ENCODE data around the gene NCKAP5.

The NCKAP5 gene

DNA sequence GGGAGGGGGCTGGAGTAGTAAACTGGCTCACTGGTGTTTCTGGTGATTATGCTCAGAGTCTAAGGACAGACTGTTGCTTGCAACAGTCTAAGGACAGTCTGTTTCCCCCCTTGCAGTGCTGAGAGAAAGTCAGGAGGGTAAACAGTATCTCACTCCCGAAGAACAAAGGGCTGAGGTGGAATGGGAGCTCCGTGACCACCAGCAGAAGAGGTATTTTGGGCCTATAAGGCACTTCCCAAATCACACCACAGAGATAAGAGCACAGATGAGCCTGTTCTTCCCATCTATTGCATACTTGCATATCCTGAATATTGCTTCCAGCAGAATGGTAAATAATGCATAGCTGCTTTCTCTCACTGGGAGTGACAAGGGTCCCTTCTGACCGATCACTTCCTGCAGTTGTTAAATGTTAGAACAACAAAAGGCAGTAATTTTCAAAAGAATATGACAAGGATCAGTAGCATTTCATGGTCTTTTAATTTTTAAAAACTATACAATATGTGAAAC is 737.9 kb downstream of the NCKAP5 start:
- Histone ChIP-seq H2AFZ (ENCODE audit: low read depth, low read length) (no peak overlapping the region), H3K9me3 (ENCODE audit: insufficient read depth, low read length, severe bottlenecking) (no peaks in the 10 kb centered on the region), H4K20me1 (ENCODE audit: insufficient read depth, low read length) (no peaks in the 10 kb centered on the region), H3K36me3 (ENCODE audit: insufficient read depth, low read length) (no peaks in the 10 kb centered on the region), H3K4me3 (ENCODE audit: low read depth in 1 of 2, low read length in 2 of 2) (no peak overlapping the region), H3K9ac (ENCODE audit: low read depth, low read length) (no peak overlapping the region), H3K27me3 (ENCODE audit: insufficient read depth, low read length, poor library complexity) (no peaks in the 10 kb centered on the region), H3K4me1 (ENCODE audit: insufficient read depth, low read length) (no peaks in the 10 kb centered on the region), H3K27ac (ENCODE audit: low read length) (no peak overlapping the region), H3K4me2 (ENCODE audit: insufficient read depth, low read length) (no peak overlapping the region), H3K79me2 (ENCODE audit: insufficient read depth, low read length) (no peaks in the 10 kb centered on the region)
- no peak for TF ChIP-seq EZH2 (IDR thresholded peaks at IDR 0.05; ENCODE audit: borderline replicate concordance, low read depth, low read length, severe bottlenecking)
- TF ChIP-seq, protein P1, sequence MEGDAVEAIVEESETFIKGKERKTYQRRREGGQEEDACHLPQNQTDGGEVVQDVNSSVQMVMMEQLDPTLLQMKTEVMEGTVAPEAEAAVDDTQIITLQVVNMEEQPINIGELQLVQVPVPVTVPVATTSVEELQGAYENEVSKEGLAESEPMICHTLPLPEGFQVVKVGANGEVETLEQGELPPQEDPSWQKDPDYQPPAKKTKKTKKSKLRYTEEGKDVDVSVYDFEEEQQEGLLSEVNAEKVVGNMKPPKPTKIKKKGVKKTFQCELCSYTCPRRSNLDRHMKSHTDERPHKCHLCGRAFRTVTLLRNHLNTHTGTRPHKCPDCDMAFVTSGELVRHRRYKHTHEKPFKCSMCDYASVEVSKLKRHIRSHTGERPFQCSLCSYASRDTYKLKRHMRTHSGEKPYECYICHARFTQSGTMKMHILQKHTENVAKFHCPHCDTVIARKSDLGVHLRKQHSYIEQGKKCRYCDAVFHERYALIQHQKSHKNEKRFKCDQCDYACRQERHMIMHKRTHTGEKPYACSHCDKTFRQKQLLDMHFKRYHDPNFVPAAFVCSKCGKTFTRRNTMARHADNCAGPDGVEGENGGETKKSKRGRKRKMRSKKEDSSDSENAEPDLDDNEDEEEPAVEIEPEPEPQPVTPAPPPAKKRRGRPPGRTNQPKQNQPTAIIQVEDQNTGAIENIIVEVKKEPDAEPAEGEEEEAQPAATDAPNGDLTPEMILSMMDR (IDR thresholded peaks at IDR 0.05; ENCODE audit: borderline replicate concordance, extremely low read depth, low read length, poor library complexity, severe bottlenecking): no peak
- DNase-seq (no peak), ATAC-seq (ENCODE audit: insufficient read depth, low read depth) (no peak)

DNA sequence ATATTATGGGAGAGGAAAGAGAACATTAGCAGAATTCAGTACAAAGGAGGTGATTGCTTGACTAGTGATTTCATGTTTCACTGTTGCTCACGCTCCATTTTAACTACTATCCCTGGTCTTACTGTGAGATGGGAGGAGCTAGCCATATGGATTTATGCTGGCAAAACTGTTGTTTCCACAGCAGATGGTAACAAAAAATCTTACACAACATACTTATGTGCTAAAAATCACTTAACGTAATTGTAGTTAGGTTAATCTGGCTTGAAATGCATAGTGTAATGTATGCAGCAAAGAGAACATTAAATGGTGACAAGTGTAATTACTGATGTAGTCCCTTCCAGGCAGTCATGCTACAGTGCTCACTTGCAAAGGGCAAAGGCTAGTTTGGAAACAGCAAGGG is 742.7 kb downstream of the NCKAP5 start:
- H3K4me2 ChIP-seq (ENCODE audit: insufficient read depth, low read length): no peak overlapping the region
- H3K9ac ChIP-seq (ENCODE audit: low read depth, low read length): no peak overlapping the region
- ATAC-seq (ENCODE audit: insufficient read depth, low read depth) (no peak), DNase-seq (no peak)
- no peak overlapping the region for H2AFZ ChIP-seq (ENCODE audit: low read depth, low read length)
- no peaks in the 10 kb centered on the region for H3K9me3 ChIP-seq (ENCODE audit: insufficient read depth, low read length, severe bottlenecking)
- H4K20me1 ChIP-seq (ENCODE audit: insufficient read depth, low read length): no peaks in the 10 kb centered on the region
- H3K36me3 ChIP-seq (ENCODE audit: insufficient read depth, low read length): no peaks in the 10 kb centered on the region
- no peaks in the 10 kb centered on the region for H3K27me3 ChIP-seq (ENCODE audit: insufficient read depth, low read length, poor library complexity)
- TF ChIP-seq, protein P1 (IDR thresholded peaks at IDR 0.05; ENCODE audit: borderline replicate concordance, extremely low read depth, low read length, poor library complexity, severe bottlenecking): no peak
- TF ChIP-seq EZH2 (IDR thresholded peaks at IDR 0.05; ENCODE audit: borderline replicate concordance, low read depth, low read length, severe bottlenecking): no peak
- no peak overlapping the region for H3K27ac ChIP-seq (ENCODE audit: low read length)
- no peaks in the 10 kb centered on the region for H3K79me2 ChIP-seq (ENCODE audit: insufficient read depth, low read length)
- no peaks in the 10 kb centered on the region for H3K4me1 ChIP-seq (ENCODE audit: insufficient read depth, low read length)
- H3K4me3 ChIP-seq (ENCODE audit: low read depth in 1 of 2, low read length in 2 of 2): no peak overlapping the region

DNA sequence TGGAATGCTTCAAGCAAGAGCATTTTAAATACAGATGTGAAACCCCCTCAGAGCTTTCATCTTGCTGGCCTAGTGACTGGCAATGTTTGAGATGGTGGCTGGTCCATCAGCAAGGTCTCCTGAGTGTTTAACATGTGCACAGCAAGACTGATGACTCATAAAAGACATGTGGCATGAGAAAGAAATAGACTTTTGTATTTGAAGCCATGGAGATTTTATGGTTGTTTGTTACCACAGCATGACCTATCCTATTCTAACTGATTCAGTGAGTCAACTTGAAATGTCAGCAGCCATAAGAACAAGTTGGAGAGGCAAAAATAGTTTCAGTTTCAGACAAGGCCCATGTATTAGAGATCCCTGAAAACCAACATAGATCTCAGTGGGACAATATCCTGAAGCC is 743.5 kb downstream of the NCKAP5 start:
- H3K9ac ChIP-seq (ENCODE audit: low read depth, low read length): no peak overlapping the region
- H3K9me3 ChIP-seq (ENCODE audit: insufficient read depth, low read length, severe bottlenecking): no peaks in the 10 kb centered on the region
- no peaks in the 10 kb centered on the region for H3K79me2 ChIP-seq (ENCODE audit: insufficient read depth, low read length)
- no peak overlapping the region for H3K27ac ChIP-seq (ENCODE audit: low read length)
- no peak overlapping the region for H3K4me2 ChIP-seq (ENCODE audit: insufficient read depth, low read length)
- H2AFZ ChIP-seq (ENCODE audit: low read depth, low read length): no peak overlapping the region
- no peak for TF ChIP-seq EZH2 (IDR thresholded peaks at IDR 0.05; ENCODE audit: borderline replicate concordance, low read depth, low read length, severe bottlenecking)
- TF ChIP-seq, protein P1 (IDR thresholded peaks at IDR 0.05; ENCODE audit: borderline replicate concordance, extremely low read depth, low read length, poor library complexity, severe bottlenecking): no peak
- DNase-seq: no peak
- no peak overlapping the region for H3K4me3 ChIP-seq (ENCODE audit: low read depth in 1 of 2, low read length in 2 of 2)
- H3K36me3 ChIP-seq (ENCODE audit: insufficient read depth, low read length): no peaks in the 10 kb centered on the region
- no peaks in the 10 kb centered on the region for H4K20me1 ChIP-seq (ENCODE audit: insufficient read depth, low read length)
- no peaks in the 10 kb centered on the region for H3K4me1 ChIP-seq (ENCODE audit: insufficient read depth, low read length)
- H3K27me3 ChIP-seq (ENCODE audit: insufficient read depth, low read length, poor library complexity): no peaks in the 10 kb centered on the region
- no peak for ATAC-seq (ENCODE audit: insufficient read depth, low read depth)

DNA sequence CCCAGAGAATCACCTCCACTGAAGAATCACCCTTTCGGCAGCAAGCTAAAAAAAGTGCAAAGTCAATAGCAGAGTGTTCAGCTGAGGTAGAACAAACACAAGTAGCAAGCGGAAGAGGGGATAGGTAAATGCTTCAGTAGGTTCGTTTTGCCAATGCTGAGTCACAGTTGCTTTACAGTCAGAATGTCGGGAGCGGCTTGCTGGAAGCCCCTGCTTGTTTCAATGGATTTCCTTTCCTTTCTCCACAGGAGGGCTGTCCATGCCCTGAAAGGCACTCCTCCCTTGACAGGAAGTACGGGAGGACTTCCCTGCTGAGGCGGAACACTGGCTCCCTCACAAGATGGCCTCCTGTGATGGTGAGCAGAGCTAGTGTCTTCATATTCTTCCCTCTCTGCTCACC is 752.0 kb downstream of the NCKAP5 start:
- ATAC-seq (ENCODE audit: insufficient read depth, low read depth): no peak
- Histone ChIP-seq H3K4me1 (ENCODE audit: insufficient read depth, low read length) (no peaks in the 10 kb centered on the region), H3K79me2 (ENCODE audit: insufficient read depth, low read length) (no peaks in the 10 kb centered on the region), H4K20me1 (ENCODE audit: insufficient read depth, low read length) (no peaks in the 10 kb centered on the region), H3K27me3 (ENCODE audit: insufficient read depth, low read length, poor library complexity) (no peaks in the 10 kb centered on the region), H3K36me3 (ENCODE audit: insufficient read depth, low read length) (no peaks in the 10 kb centered on the region), H3K9me3 (ENCODE audit: insufficient read depth, low read length, severe bottlenecking) (no peaks in the 10 kb centered on the region), H3K4me3 (ENCODE audit: low read depth in 1 of 2, low read length in 2 of 2) (no peak overlapping the region), H3K4me2 (ENCODE audit: insufficient read depth, low read length) (no peak overlapping the region), H2AFZ (ENCODE audit: low read depth, low read length) (no peak overlapping the region), H3K27ac (ENCODE audit: low read length) (no peak overlapping the region), H3K9ac (ENCODE audit: low read depth, low read length) (no peak overlapping the region)
- TF ChIP-seq, protein P1 (IDR thresholded peaks at IDR 0.05; ENCODE audit: borderline replicate concordance, extremely low read depth, low read length, poor library complexity, severe bottlenecking): no peak
- TF ChIP-seq EZH2 (IDR thresholded peaks at IDR 0.05; ENCODE audit: borderline replicate concordance, low read depth, low read length, severe bottlenecking): no peak
- DNase-seq: no peak

Data from DND-41 (cell line).